Testis (tissue), 3 donors: ENCODE data around the gene RAD51C. TPM values are rescaled to one million over a fixed set of nuclear protein-coding genes. Genes with fewer than 3 reads are reported as not detected.
"Not testable (repeated sequence)": the region's sequence is repeated elsewhere in the genome, so short reads cannot be mapped to it uniquely, and the experiment has no call there.

ENCODE experiments used
- DNase-seq: peaks from one replicate; pipeline ENCODE4 v3.0.0-alpha.2; 2019
- H3K27ac ChIP-seq, 2 donors: fragments of 200-600 bp; sonication (generic); one replicate each; pipeline ENCODE4 v1.5.1; 2019
- H3K27me3 ChIP-seq: fragments of 200-600 bp; sonication (generic); one replicate; pipeline ENCODE4 v1.5.1; 2019
- H3K36me3 ChIP-seq: fragments of 200-600 bp; sonication (generic); one replicate; pipeline ENCODE4 v1.5.1; 2017; ENCODE audit warnings: low read depth; ENCODE audit errors: missing control alignments
- H3K4me1 ChIP-seq: fragments of 200-600 bp; sonication (generic); one replicate; pipeline ENCODE4 v1.5.1; 2019
- H3K4me3 ChIP-seq, 2 donors: fragments of 200-600 bp; sonication (generic); one replicate each; pipeline ENCODE4 v1.5.1; 2017 to 2019
- H3K9me3 ChIP-seq: fragments of 200-600 bp; sonication (generic); one replicate; pipeline ENCODE4 v1.5.1; 2017
- CTCF ChIP-seq, 3 experiments: fragments of 450-650 bp in 2 of 3; fragments of 200-600 bp in 1 of 3; sonication (generic) in 1 of 3; IDR thresholded peaks; one replicate each; pipeline ENCODE4 v1.5.1; 2016 to 2019; ENCODE audit warnings: antibody characterized with exemption in 3 of 3, mild to moderate bottlenecking in 2 of 3, moderate library complexity in 1 of 3
- POLR2A ChIP-seq: fragments of 450-650 bp; IDR thresholded peaks from one replicate; pipeline ENCODE4 v1.6.1; 2017; ENCODE audit warnings: antibody characterized with exemption, mild to moderate bottlenecking, moderate library complexity
- WGBS, 2 donors: methylation state at CpG; one replicate each; pipeline ENCODE4 v1.1.5; 2018; 5-methylcytosine and 5-hydroxymethylcytosine counted together
- intact Hi-C: fragments of 100-400 bp; cut with DNase I; formaldehyde crosslinking; loops from one replicate; pipeline ENCODE4 v1.15.1; 2023; ENCODE audit warnings: low total_unique reads
- polyA plus RNA-seq: library from polyadenylated mRNA; stranded (reverse); fragments of 350-450 nt; fragmentation: Illumina TruSeq; extraction: RNeasy Lipid Tissue Mini Kit (QIAGEN cat#74804); gene quantifications from one replicate; pipeline ENCODE4 v1.2.3, GENCODE V29; 2014; ENCODE audit warnings: low read depth, low replicate concordance; ENCODE audit not compliant: insufficient read depth
- total RNA-seq, 2 donors: library from RNA; depleted of rRNA; stranded (reverse); fragments of >200 nt; gene quantifications; one replicate each; pipeline ENCODE4 v1.2.3, GENCODE V29; 2016

The RAD51C gene
- total and polyA plus RNA-seq, 3 donors from 2014 or later: 44.5 to 63.4 (median 53.5) TPM

- TF ChIP-seq CTCF (IDR thresholded peaks at IDR 0.05): no peak
- no peak for TF ChIP-seq POLR2A
- H3K4me1 ChIP-seq: no peaks in the 10 kb centered on the region
- 88 to 92% methylated on average over 1 of the region's 1 CpG for WGBS, 2 donors
- no peak overlapping the region for H3K27ac ChIP-seq
- no peak overlapping the region for H3K4me3 ChIP-seq
- DNase-seq: no peak
- intact Hi-C loops: no loop called here
- H3K9me3 ChIP-seq: no peaks in the 10 kb centered on the region
- no peaks in the 10 kb centered on the region for H3K36me3 ChIP-seq
- no peaks in the 10 kb centered on the region for H3K27me3 ChIP-seq
Measured at GRCh38 chr17:58747674-58748073, 55.3 kb downstream of the RAD51C start.

- H3K27ac ChIP-seq, H3K27me3 ChIP-seq, H3K4me3 ChIP-seq, DNase-seq, intact Hi-C loops, H3K4me1 ChIP-seq, H3K9me3 ChIP-seq, H3K36me3 ChIP-seq: not testable (repeated sequence)
Measured at GRCh38 chr17:58749627-58750026, 57.2 kb downstream of the RAD51C start.

GRCh38 chr17:58753026-58753425, 60.6 kb downstream of the RAD51C start:
- Histone ChIP-seq H3K36me3 (no peaks in the 10 kb centered on the region), H3K9me3 (no peaks in the 10 kb centered on the region), H3K4me1 (no peaks in the 10 kb centered on the region), H3K27me3 (no peaks in the 10 kb centered on the region), H3K27ac (no peak overlapping the region), H3K4me3 (no peak overlapping the region)
- no peak for TF ChIP-seq POLR2A
- TF ChIP-seq CTCF (IDR thresholded peaks at IDR 0.05): no peak
- intact Hi-C loops: no loop called here
- DNase-seq: no peak
- 36 to 39% methylated on average over 2 of the region's 2 CpGs for WGBS, 2 donors

- H3K9me3 ChIP-seq: no peaks in the 10 kb centered on the region
- peak overlapping the region; percentile 63 to 69 for H3K4me3 ChIP-seq
- 6 to 8% methylated on average over 2 of the region's 2 CpGs for WGBS, 2 donors
- no peak overlapping the region for H3K27ac ChIP-seq
- no peaks in the 10 kb centered on the region for H3K36me3 ChIP-seq
- TF ChIP-seq CTCF (IDR thresholded peaks at IDR 0.05): no peak
- TF ChIP-seq POLR2A: no peak
- no peak for DNase-seq
- H3K27me3 ChIP-seq: no peaks in the 10 kb centered on the region
- no peaks in the 10 kb centered on the region for H3K4me1 ChIP-seq
- intact Hi-C loops: no loop called here
Measured at GRCh38 chr17:58755269-58755576, 62.8 kb downstream of the RAD51C start.

GRCh38 chr17:58755577-58756245, 63.3 kb downstream of the RAD51C start, which contains the start of gene PPM1E:
TSS of gene PPM1E (plus strand) at chr17:58755854.
- H3K4me1 ChIP-seq: no peaks in the 10 kb centered on the region
- no peaks in the 10 kb centered on the region for H3K36me3 ChIP-seq
- no peak for TF ChIP-seq POLR2A
- no peak for TF ChIP-seq CTCF (IDR thresholded peaks at IDR 0.05)
- 3 to 5% methylated on average over 17 to 50 of the region's 71 CpGs for WGBS, 2 donors
- intact Hi-C loops: no loop called here
- no peaks in the 10 kb centered on the region for H3K9me3 ChIP-seq
- H3K27me3 ChIP-seq: no peaks in the 10 kb centered on the region
- DNase-seq: peak; percentile 90
- H3K27ac ChIP-seq: peak within 1 kb of the TSS; percentile 60 to 64
- peak within 1 kb of the TSS; percentile 63 to 69 for H3K4me3 ChIP-seq
